H1 (cell line): ENCODE data around the gene DUS4L. TPM values are rescaled to one million over a fixed set of nuclear protein-coding genes. Genes with fewer than 3 reads are reported as not detected.

Experiments used
- CHD7 ChIP-seq: fragments of 300-600 bp; sonication (generic); IDR thresholded peaks from 2 replicates; pipeline ENCODE4 v1.7.1; 2012; ENCODE audit warnings: low read length, moderate library complexity, mild to moderate bottlenecking, inconsistent platforms; ENCODE audit not compliant: insufficient replicate concordance
- FOSL1 ChIP-seq: IDR thresholded peaks from 2 replicates; pipeline ENCODE4 v1.6.1; 2011; ENCODE audit warnings: mild to moderate bottlenecking, low read depth, low read length, moderate library complexity; ENCODE audit not compliant: insufficient read depth
- POU5F1 ChIP-seq: IDR thresholded peaks from 2 replicates; pipeline ENCODE4 v1.6.1; 2011; ENCODE audit warnings: low read depth, mild to moderate bottlenecking, low read length, moderate library complexity
- RNF2 ChIP-seq: fragments of 200-900, 300-1000 bp; sonication (generic); IDR thresholded peaks from 2 replicates; pipeline ENCODE4 v1.7.1; 2016; ENCODE audit warnings: borderline replicate concordance, low read depth, mild to moderate bottlenecking, antibody characterized with exemption, low read length; ENCODE audit not compliant: poor library complexity, severe bottlenecking; ENCODE audit errors: missing control alignments
- RXRA ChIP-seq: IDR thresholded peaks from 2 replicates; pipeline ENCODE4 v1.6.1; 2011; ENCODE audit warnings: low read depth, mild to moderate bottlenecking, low read length, moderate library complexity; ENCODE audit not compliant: insufficient read depth
- SRF ChIP-seq: IDR thresholded peaks from 2 replicates; pipeline ENCODE4 v1.6.1; 2011; ENCODE audit warnings: mild to moderate bottlenecking, low read depth, low read length, moderate library complexity
- YY1 ChIP-seq: IDR thresholded peaks from 2 replicates; pipeline ENCODE4 v1.6.1; 2011; ENCODE audit warnings: low read depth, mild to moderate bottlenecking, low read length
- polyA plus RNA-seq, 7 experiments: library from polyadenylated mRNA; depleted of rRNA in 3 of 7; stranded (reverse) in 5 of 7; unstranded in 2 of 7; fragments of >200 nt in 5 of 7; fragments of 200-250 nt in 2 of 7; gene quantifications; 1 replicate in 5 of 7; 2 replicates in 1 of 7; 4 replicates in 1 of 7; pipeline versions ENCODE4 v1.2.1 to v1.2.3, GENCODE V29; 2011 to 2013; ENCODE audit warnings: missing spikeins in 2 of 7, mixed read lengths in 2 of 7
- total RNA-seq: library from RNA; stranded (reverse); fragmentation: NEBNext Ultra II Directional; extraction: Animal tissue kit (Norgen Biotek cat#: 25700); gene quantifications from 2 replicates; pipeline ENCODE4 v1.2.1, GENCODE V29; 2021

Gene DUS4L
- total and polyA plus RNA-seq, 2 of the 8 experiments (the other 6 are each of a cell fraction or from before 2014, with no cell fraction given): 6.1 to 11.5 TPM

GRCh38 chr7:107530751-107531150 is 33.0 kb upstream of the DUS4L start (continued):
- TF ChIP-seq CHD7: no peak
- no peak for TF ChIP-seq RNF2
- TF ChIP-seq YY1: no peak
- no peak for TF ChIP-seq FOSL1
- TF ChIP-seq SRF: no peak
- TF ChIP-seq RXRA: no peak
- TF ChIP-seq POU5F1: no peak
- TF ChIP-seq, all 59 proteins: peak for 0
